ENCODE results near the gene EBLN1.

Gene EBLN1

DNA sequence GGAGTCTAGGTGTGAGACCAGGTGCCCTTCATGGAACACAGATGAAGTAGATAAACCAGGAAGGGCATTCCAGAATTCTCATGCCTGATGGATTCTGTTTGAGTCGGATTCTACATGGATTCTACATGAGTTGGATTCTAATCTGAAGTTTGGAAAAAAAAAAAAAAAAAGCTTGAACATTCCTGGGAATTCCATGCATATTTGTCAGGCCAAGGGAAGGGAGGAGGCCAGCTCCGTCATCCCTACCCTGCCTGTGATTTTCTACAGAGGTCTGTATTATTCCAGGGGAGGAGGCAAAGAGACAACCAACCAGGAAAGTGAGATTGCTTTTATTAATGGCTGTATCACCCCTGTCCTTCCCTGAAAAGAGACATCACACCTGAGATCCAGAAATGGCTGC, 27.8 kb upstream of the EBLN1 start:
- no peak overlapping the region for H3K4me3 ChIP-seq (ENCODE audit: low read length)
- H3K27me3 ChIP-seq (ENCODE audit: control insufficient read depth, insufficient read depth, low read length): no peaks in the 10 kb centered on the region
- H3K4me1 ChIP-seq (ENCODE audit: control insufficient read depth, insufficient read depth, low read length): no peaks in the 10 kb centered on the region
- no peak overlapping the region for H3K9ac ChIP-seq (ENCODE audit: low read length)
- no peak overlapping the region for H3K27ac ChIP-seq (ENCODE audit: low read depth, low read length)
- no peaks in the 10 kb centered on the region for H3K36me3 ChIP-seq (ENCODE audit: control insufficient read depth, insufficient read depth, low read length)

DNA sequence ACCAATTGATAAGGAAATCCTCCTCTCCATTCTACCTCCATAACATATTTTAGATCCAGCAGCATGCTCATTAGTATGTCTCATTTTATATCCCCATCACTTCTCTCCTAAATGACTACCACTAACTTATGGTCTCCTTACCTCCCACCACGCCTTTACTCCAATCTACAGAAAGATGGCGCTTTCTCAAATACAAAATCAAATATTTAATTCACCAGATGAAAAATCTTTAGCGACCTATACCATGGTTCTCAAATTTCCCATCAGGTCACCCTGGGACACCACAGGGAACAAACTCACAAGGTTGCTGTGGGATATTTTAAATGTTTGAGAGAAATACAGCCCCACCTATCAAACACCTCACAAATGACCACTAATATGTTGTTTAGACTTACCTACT, 27.0 kb upstream of the EBLN1 start:
- H3K9ac ChIP-seq (ENCODE audit: low read length): no peak overlapping the region
- no peak overlapping the region for H3K27ac ChIP-seq (ENCODE audit: low read depth, low read length)
- H3K4me1 ChIP-seq (ENCODE audit: control insufficient read depth, insufficient read depth, low read length): no peaks in the 10 kb centered on the region
- H3K4me3 ChIP-seq (ENCODE audit: low read length): no peak overlapping the region
- H3K27me3 ChIP-seq (ENCODE audit: control insufficient read depth, insufficient read depth, low read length): no peaks in the 10 kb centered on the region
- H3K36me3 ChIP-seq (ENCODE audit: control insufficient read depth, insufficient read depth, low read length): no peaks in the 10 kb centered on the region

DNA sequence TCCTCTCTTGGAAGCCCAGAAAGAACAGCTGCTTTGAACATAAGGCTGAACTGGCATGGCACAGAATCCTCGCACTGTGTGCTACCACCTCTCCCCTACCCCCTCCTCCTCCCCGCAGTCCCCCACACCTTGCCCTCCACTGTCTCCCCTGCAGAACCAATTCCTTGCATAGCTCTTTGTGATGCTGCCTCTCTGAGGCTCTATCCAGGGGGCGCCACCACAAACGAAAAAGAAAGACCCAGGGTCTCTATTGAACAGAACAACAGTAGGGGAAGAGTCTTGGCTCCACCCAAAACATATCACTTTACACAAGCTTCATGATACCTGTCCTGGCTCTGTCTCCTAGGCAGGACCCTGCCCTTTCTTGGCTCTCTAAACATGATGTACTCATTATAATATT, 26.2 kb upstream of the EBLN1 start:
- no peak overlapping the region for H3K27ac ChIP-seq (ENCODE audit: low read depth, low read length)
- H3K4me3 ChIP-seq (ENCODE audit: low read length): no peak overlapping the region
- H3K27me3 ChIP-seq (ENCODE audit: control insufficient read depth, insufficient read depth, low read length): no peaks in the 10 kb centered on the region
- H3K36me3 ChIP-seq (ENCODE audit: control insufficient read depth, insufficient read depth, low read length): no peaks in the 10 kb centered on the region
- no peaks in the 10 kb centered on the region for H3K4me1 ChIP-seq (ENCODE audit: control insufficient read depth, insufficient read depth, low read length)
- no peak overlapping the region for H3K9ac ChIP-seq (ENCODE audit: low read length)

GRCh38 chr10:22243321-22243720, 25.5 kb upstream of the EBLN1 start:
- Histone ChIP-seq H3K4me3 (ENCODE audit: low read length) (no peak overlapping the region), H3K9ac (ENCODE audit: low read length) (no peak overlapping the region), H3K36me3 (ENCODE audit: control insufficient read depth, insufficient read depth, low read length) (no peaks in the 10 kb centered on the region), H3K27ac (ENCODE audit: low read depth, low read length) (no peak overlapping the region), H3K4me1 (ENCODE audit: control insufficient read depth, insufficient read depth, low read length) (no peaks in the 10 kb centered on the region), H3K27me3 (ENCODE audit: control insufficient read depth, insufficient read depth, low read length) (no peaks in the 10 kb centered on the region)

DNA sequence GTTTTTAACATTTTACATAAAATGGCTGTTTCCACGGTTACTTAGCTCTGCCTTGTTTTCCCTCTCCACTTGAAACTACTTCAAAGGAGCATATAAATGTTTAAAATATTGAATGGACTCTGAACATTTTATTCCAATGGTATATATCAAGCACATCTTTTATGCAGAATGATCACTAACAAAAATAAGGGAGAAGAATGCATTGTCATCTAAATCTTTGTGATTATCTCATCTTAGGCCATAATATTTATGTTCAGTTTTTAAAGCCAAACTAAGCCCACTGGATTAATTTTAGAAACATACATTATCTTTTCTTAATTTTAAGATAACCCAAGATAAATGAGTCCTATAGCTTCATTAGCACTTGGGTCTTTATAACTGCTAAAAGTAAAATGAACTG, 13.4 kb upstream of the EBLN1 start:
- H3K4me1 ChIP-seq (ENCODE audit: control insufficient read depth, insufficient read depth, low read length): peaks cover 5% of the 10 kb centered on the region
- H3K9ac ChIP-seq (ENCODE audit: low read length): no peak overlapping the region
- no peak overlapping the region for H3K4me3 ChIP-seq (ENCODE audit: low read length)
- no peaks in the 10 kb centered on the region for H3K36me3 ChIP-seq (ENCODE audit: control insufficient read depth, insufficient read depth, low read length)
- H3K27me3 ChIP-seq (ENCODE audit: control insufficient read depth, insufficient read depth, low read length): no peaks in the 10 kb centered on the region
- no peak overlapping the region for H3K27ac ChIP-seq (ENCODE audit: low read depth, low read length)

- Histone ChIP-seq H3K4me3 (ENCODE audit: low read length) (peak overlapping the region; percentile 81), H3K4me1 (ENCODE audit: control insufficient read depth, insufficient read depth, low read length) (peaks cover 5% of the 10 kb centered on the region), H3K27me3 (ENCODE audit: control insufficient read depth, insufficient read depth, low read length) (no peaks in the 10 kb centered on the region), H3K9ac (ENCODE audit: low read length) (no peak overlapping the region), H3K27ac (ENCODE audit: low read depth, low read length) (peak overlapping the region; percentile 89), H3K36me3 (ENCODE audit: control insufficient read depth, insufficient read depth, low read length) (no peaks in the 10 kb centered on the region)
Measured at GRCh38 chr10:22230158-22230833, 12.5 kb upstream of the EBLN1 start.

- Histone ChIP-seq H3K4me3 (ENCODE audit: low read length) (peak overlapping the region; percentile 81), H3K27me3 (ENCODE audit: control insufficient read depth, insufficient read depth, low read length) (no peaks in the 10 kb centered on the region), H3K4me1 (ENCODE audit: control insufficient read depth, insufficient read depth, low read length) (peaks cover 5% of the 10 kb centered on the region), H3K36me3 (ENCODE audit: control insufficient read depth, insufficient read depth, low read length) (no peaks in the 10 kb centered on the region), H3K9ac (ENCODE audit: low read length) (no peak overlapping the region), H3K27ac (ENCODE audit: low read depth, low read length) (peak overlapping the region; percentile 89)
Measured at GRCh38 chr10:22229802-22230157, 12.0 kb upstream of the EBLN1 start.

- no peaks in the 10 kb centered on the region for H3K36me3 ChIP-seq (ENCODE audit: control insufficient read depth, insufficient read depth, low read length)
- H3K4me3 ChIP-seq (ENCODE audit: low read length): peak overlapping the region; percentile 81
- no peaks in the 10 kb centered on the region for H3K27me3 ChIP-seq (ENCODE audit: control insufficient read depth, insufficient read depth, low read length)
- H3K4me1 ChIP-seq (ENCODE audit: control insufficient read depth, insufficient read depth, low read length): peaks cover 5% of the 10 kb centered on the region
- H3K9ac ChIP-seq (ENCODE audit: low read length): peak overlapping the region; percentile 83
- peak overlapping the region; percentile 89 for H3K27ac ChIP-seq (ENCODE audit: low read depth, low read length)
Measured at GRCh38 chr10:22228943-22229801, 11.4 kb upstream of the EBLN1 start.

- H3K4me1 ChIP-seq (ENCODE audit: control insufficient read depth, insufficient read depth, low read length): peaks cover 5% of the 10 kb centered on the region
- peak overlapping the region; percentile 89 for H3K27ac ChIP-seq (ENCODE audit: low read depth, low read length)
- no peaks in the 10 kb centered on the region for H3K27me3 ChIP-seq (ENCODE audit: control insufficient read depth, insufficient read depth, low read length)
- no peaks in the 10 kb centered on the region for H3K36me3 ChIP-seq (ENCODE audit: control insufficient read depth, insufficient read depth, low read length)
- H3K4me3 ChIP-seq (ENCODE audit: low read length): peak overlapping the region; percentile 81
- peak overlapping the region; percentile 29 for H3K9ac ChIP-seq (ENCODE audit: low read length)
Measured at GRCh38 chr10:22228167-22228938, 10.5 kb upstream of the EBLN1 start.

- Histone ChIP-seq H3K4me1 (ENCODE audit: control insufficient read depth, insufficient read depth, low read length) (peaks cover 5% of the 10 kb centered on the region), H3K9ac (ENCODE audit: low read length) (no peak overlapping the region), H3K4me3 (ENCODE audit: low read length) (no peak overlapping the region), H3K27me3 (ENCODE audit: control insufficient read depth, insufficient read depth, low read length) (no peaks in the 10 kb centered on the region), H3K27ac (ENCODE audit: low read depth, low read length) (no peak overlapping the region), H3K36me3 (ENCODE audit: control insufficient read depth, insufficient read depth, low read length) (no peaks in the 10 kb centered on the region)
Measured at GRCh38 chr10:22226599-22226998, 8.8 kb upstream of the EBLN1 start.

- Histone ChIP-seq H3K4me3 (ENCODE audit: low read length) (no peak overlapping the region), H3K4me1 (ENCODE audit: control insufficient read depth, insufficient read depth, low read length) (no peaks in the 10 kb centered on the region), H3K27ac (ENCODE audit: low read depth, low read length) (no peak overlapping the region), H3K27me3 (ENCODE audit: control insufficient read depth, insufficient read depth, low read length) (no peaks in the 10 kb centered on the region), H3K9ac (ENCODE audit: low read length) (no peak overlapping the region), H3K36me3 (ENCODE audit: control insufficient read depth, insufficient read depth, low read length) (no peaks in the 10 kb centered on the region)
Measured at GRCh38 chr10:22222236-22223190, 4.7 kb upstream of the EBLN1 start.

Measured in rectal smooth muscle tissue (tissue), 1 donor.